B cell (primary cell): ENCODE data around the gene SWI5. TPM values are rescaled to one million over a fixed set of nuclear protein-coding genes. Genes with fewer than 3 reads are reported as not detected.

ENCODE experiments used
- ATAC-seq: fragments of 200-7000 bp; cut with Tn5 transposase; one replicate; pipeline ENCODE4 v1.10.0; 2021; ENCODE audit warnings: low read depth, mild to moderate bottlenecking, moderate number of reproducible peaks, moderate library complexity
- CTCF ChIA-PET: fragments of 350-600 bp; sonication (Branson Sonifier 250); formaldehyde crosslinking; loops from one replicate; lab custom pipeline; 2021; ENCODE audit warnings: antibody characterized with exemption, inconsistent platforms; lab: Charles Lee
- POLR2A ChIA-PET: fragments of 350-600 bp; sonication (Branson Sonifier 250); formaldehyde crosslinking; loops from one replicate; lab custom pipeline; 2021; ENCODE audit warnings: antibody characterized with exemption; lab: Charles Lee
- DNase-seq: peaks from one replicate; pipeline ENCODE4 v3.0.0; 2013
- H2AFZ ChIP-seq: 2 replicates; pipeline ENCODE4 v1.6.1; 2012; ENCODE audit warnings: mild to moderate bottlenecking, low read depth, low read length; ENCODE audit not compliant: insufficient read depth, poor library complexity, severe bottlenecking
- H3K27ac ChIP-seq, 2 donors: 1 replicate in 1 of 2; 2 replicates in 1 of 2; pipeline ENCODE4 v1.5.1; 2012 to 2013; ENCODE audit warnings: low read length in 2 of 2, mild to moderate bottlenecking in 2 of 2, moderate library complexity in 1 of 2
- H3K27me3 ChIP-seq, 4 experiments: fragments of 200-600 bp in 1 of 4; sonication (generic) in 1 of 4; replicated peaks in 1 of 4; 1 replicate in 2 of 4; 2 replicates in 2 of 4; pipeline versions ENCODE4 v1.6.1 to v1.7.0; 2013 to 2016; ENCODE audit warnings: low read length in 3 of 4, mild to moderate bottlenecking in 2 of 4, mixed read lengths in 1 of 4, moderate library complexity in 1 of 4; ENCODE audit not compliant: insufficient read depth in 4 of 4, control insufficient read depth in 3 of 4; ENCODE audit errors: control extremely low read depth in 1 of 4
- H3K36me3 ChIP-seq, 2 experiments: replicated peaks in 1 of 2; 1 replicate in 1 of 2; 2 replicates in 1 of 2; pipeline versions ENCODE4 v1.6.1 to v1.7.1; 2013; ENCODE audit warnings: low read length in 1 of 2; ENCODE audit not compliant: insufficient read depth in 2 of 2, control insufficient read depth in 1 of 2; ENCODE audit errors: control extremely low read depth in 1 of 2, extremely low read depth in 1 of 2
- H3K4me1 ChIP-seq, 2 donors: fragments of 200-600 bp in 1 of 2; sonication (generic) in 1 of 2; 1 replicate in 1 of 2; 2 replicates in 1 of 2; pipeline versions ENCODE4 v1.5.1 to v1.6.1; 2013 to 2017; ENCODE audit warnings: low read length in 2 of 2; ENCODE audit not compliant: control insufficient read depth in 2 of 2, insufficient read depth in 2 of 2
- H3K4me2 ChIP-seq: replicated peaks from 2 replicates; pipeline ENCODE3; 2012; ENCODE audit warnings: mild to moderate bottlenecking, low read depth, low read length; ENCODE audit not compliant: poor library complexity, severe bottlenecking
- H3K4me3 ChIP-seq, 5 experiments: fragments of 200-600 bp in 1 of 5; sonication (generic) in 1 of 5; 1 replicate in 3 of 5; 2 replicates in 2 of 5; pipeline versions ENCODE4 v1.5.1 to v1.7.0; 2011 to 2016; ENCODE audit warnings: low read length in 4 of 5, mild to moderate bottlenecking in 4 of 5, low read depth in 2 of 5, control low read depth in 1 of 5, moderate library complexity in 1 of 5; ENCODE audit not compliant: insufficient read depth in 1 of 5; ENCODE audit errors: control extremely low read depth in 1 of 5, extremely low read depth in 1 of 5
- H3K79me2 ChIP-seq: fragments of 200-600 bp; sonication (generic); one replicate; pipeline ENCODE4 v1.6.0; 2016; ENCODE audit warnings: low read length; ENCODE audit not compliant: control insufficient read depth, insufficient read depth
- H3K9ac ChIP-seq: fragments of 200-600 bp; sonication (generic); 2 replicates; pipeline ENCODE4 v1.6.1; 2017; ENCODE audit warnings: mild to moderate bottlenecking, low read length, moderate library complexity
- H3K9me3 ChIP-seq, 3 donors: one replicate each; pipeline versions ENCODE4 v1.6.1 to v1.7.1; 2013; ENCODE audit warnings: low read length in 2 of 3; ENCODE audit not compliant: control insufficient read depth in 2 of 3, insufficient read depth in 1 of 3; ENCODE audit errors: control extremely low read depth in 1 of 3
- H4K20me1 ChIP-seq: 2 replicates; pipeline ENCODE4 v1.6.0; 2012; ENCODE audit warnings: mild to moderate bottlenecking, low read length; ENCODE audit not compliant: insufficient read depth, control insufficient read depth, poor library complexity, severe bottlenecking
- H3K27ac Mint-ChIP-seq: one replicate; pipeline ENCODE4 v1.8.0; 2021; ENCODE audit warnings: mixed read lengths
- H3K27me3 Mint-ChIP-seq: one replicate; pipeline ENCODE4 v1.8.0; 2021; ENCODE audit warnings: mixed read lengths
- H3K4me1 Mint-ChIP-seq: one replicate; pipeline ENCODE4 v1.8.0; 2021; ENCODE audit warnings: mixed read lengths
- H3K4me3 Mint-ChIP-seq: one replicate; pipeline ENCODE4 v1.8.0; 2021; ENCODE audit warnings: mixed read lengths
- H3K9me3 Mint-ChIP-seq: one replicate; pipeline ENCODE4 v1.8.0; 2022; ENCODE audit warnings: mixed read lengths; ENCODE audit not compliant: insufficient read depth
- EZH2 ChIP-seq: IDR thresholded peaks from 2 replicates; pipeline ENCODE4 v1.6.1; 2012; ENCODE audit warnings: borderline replicate concordance, low read depth, mild to moderate bottlenecking, moderate library complexity, low read length; ENCODE audit not compliant: insufficient read depth, poor library complexity, severe bottlenecking
- WGBS: methylation state at CpG from one replicate; pipeline ENCODE4 v1.1.5; 2013; ENCODE audit warnings: missing lambda C conversion rate; ENCODE audit not compliant: insufficient coverage; 5-methylcytosine and 5-hydroxymethylcytosine counted together
- intact Hi-C: fragments of 100-400 bp; cut with micrococcal nuclease; formaldehyde crosslinking; loops from one replicate; pipeline ENCODE4 v1.10.0; 2022
- polyA plus RNA-seq: library from polyadenylated mRNA; depleted of rRNA; stranded (reverse); fragments of >200 nt; gene quantifications from 2 replicates; pipeline ENCODE4 v1.2.3, GENCODE V29; 2012
- total RNA-seq, 2 donors: library from RNA; stranded (reverse); fragments of 120-200 nt in 1 of 2; gene quantifications; 1 replicate in 1 of 2; 2 replicates in 1 of 2; pipeline versions ENCODE4 v1.2.3 to v1.2.4, GENCODE V29; 2013 to 2022
- TF ChIP-seq, protein P1 (sequence below): fragments of 200-600 bp; IDR thresholded peaks from one replicate; pipeline ENCODE4 v1.8.0; 2022; ENCODE audit warnings: antibody characterized with exemption, mild to moderate bottlenecking

The SWI5 gene
- total and polyA plus RNA-seq, 2 donors (not counting 1 experiment from before 2014, with no cell fraction given) = 8.6 to 23.3 TPM

DNA sequence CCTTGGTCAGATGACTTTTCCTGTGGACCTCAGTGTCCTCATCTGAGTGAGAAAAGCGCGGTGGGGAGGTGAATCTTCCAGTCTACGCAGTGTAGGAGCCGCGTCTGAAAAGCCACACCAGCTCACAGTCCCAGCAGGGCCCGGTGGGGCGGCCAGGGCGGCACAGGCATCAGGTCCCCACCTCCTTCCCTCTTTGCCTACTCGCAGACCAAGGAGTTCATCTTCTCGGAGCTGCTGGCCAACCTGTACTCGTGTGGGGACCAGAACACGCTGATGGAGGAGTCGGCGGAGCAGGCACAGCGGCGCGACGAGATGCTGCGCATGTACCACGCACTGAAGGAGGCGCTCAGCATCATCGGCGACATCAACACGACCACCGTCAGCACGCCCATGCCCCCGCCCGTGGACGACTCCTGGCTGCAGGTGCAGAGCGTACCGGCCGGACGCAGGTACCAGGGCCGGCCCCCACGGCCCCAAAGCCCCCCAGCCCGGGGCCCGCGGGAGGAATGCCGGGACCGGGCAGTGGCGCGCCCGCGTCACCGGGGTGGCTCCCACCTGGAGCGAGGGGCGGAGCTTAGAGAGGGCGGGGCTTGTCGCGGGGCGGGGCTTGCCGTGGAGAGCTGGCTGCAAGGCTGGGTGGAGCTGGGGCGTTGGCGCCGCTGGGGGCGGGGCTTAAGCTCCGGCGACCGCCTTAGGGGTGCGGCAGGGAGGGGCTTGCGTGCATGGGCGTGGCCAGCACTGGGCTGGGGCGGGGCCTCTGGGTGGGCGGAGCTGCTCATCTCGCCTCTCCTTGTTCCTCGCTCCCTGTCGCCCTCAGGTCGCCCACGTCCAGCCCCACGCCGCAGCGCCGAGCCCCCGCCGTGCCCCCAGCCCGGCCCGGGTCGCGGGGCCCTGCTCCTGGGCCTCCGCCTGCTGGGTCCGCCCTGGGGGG is 25.9 kb upstream of the SWI5 start:
- Histone ChIP-seq H3K79me2 (no peaks in the 10 kb centered on the region), H3K4me2 (peak overlapping the region; percentile 99), H2AFZ (peak overlapping the region; percentile 85), H3K9me3 (no peaks in the 10 kb centered on the region), H3K36me3 (no peaks in the 10 kb centered on the region), H3K27me3 (peaks cover 0 to 4% (median 0%) of the 10 kb centered on the region in 4 experiments), H3K4me3 (peak overlapping the region in 4 of 5 experiments; percentile 47 to 74 (median 60)), H3K9ac (peak overlapping the region; percentile 72), H3K4me1 (peaks cover 10 to 26% of the 10 kb centered on the region in 2 donors), H3K27ac (peak overlapping the region; percentile 53 to 63), H4K20me1 (no peaks in the 10 kb centered on the region)
- Mint-ChIP-seq H3K27me3 (peaks cover 17% of the 10 kb centered on the region), H3K9me3 (no peaks in the 10 kb centered on the region), H3K27ac (peak overlapping the region; percentile 92), H3K4me3 (peak overlapping the region; percentile 93), H3K4me1 (peaks cover 33% of the 10 kb centered on the region)
- TF ChIP-seq, protein P1, sequence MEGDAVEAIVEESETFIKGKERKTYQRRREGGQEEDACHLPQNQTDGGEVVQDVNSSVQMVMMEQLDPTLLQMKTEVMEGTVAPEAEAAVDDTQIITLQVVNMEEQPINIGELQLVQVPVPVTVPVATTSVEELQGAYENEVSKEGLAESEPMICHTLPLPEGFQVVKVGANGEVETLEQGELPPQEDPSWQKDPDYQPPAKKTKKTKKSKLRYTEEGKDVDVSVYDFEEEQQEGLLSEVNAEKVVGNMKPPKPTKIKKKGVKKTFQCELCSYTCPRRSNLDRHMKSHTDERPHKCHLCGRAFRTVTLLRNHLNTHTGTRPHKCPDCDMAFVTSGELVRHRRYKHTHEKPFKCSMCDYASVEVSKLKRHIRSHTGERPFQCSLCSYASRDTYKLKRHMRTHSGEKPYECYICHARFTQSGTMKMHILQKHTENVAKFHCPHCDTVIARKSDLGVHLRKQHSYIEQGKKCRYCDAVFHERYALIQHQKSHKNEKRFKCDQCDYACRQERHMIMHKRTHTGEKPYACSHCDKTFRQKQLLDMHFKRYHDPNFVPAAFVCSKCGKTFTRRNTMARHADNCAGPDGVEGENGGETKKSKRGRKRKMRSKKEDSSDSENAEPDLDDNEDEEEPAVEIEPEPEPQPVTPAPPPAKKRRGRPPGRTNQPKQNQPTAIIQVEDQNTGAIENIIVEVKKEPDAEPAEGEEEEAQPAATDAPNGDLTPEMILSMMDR = no peak
- TF ChIP-seq EZH2 = no peak
- ChIA-PET CTCF (interaction anchor here (0.6 to 1.3 kb wide), 9 partner anchors 9 to 515 kb away, joined by 3 to 6 read pairs (median 3); partner anchors contain the start of genes DNM1, GOLGA2, SWI5 and TOR2A), POLR2A (interaction anchor here (0.6 to 1.3 kb wide), 5 partner anchors 26 to 1385 kb away, joined by 4 to 5 read pairs (median 4); partner anchors contain the start of genes BBLN, GOLGA2 and SWI5)
- WGBS = 4% methylated on average over 80 of the region's 81 CpGs
- DNase-seq = peak; percentile 97
- ATAC-seq = peak; percentile 98
- intact Hi-C loops = loop anchor here (1.0 to 5.0 kb wide), 7 partner anchors 26 to 632 kb away; partner anchors contain the start of genes CIZ1, COQ4, DNM1 and GOLGA2
